RWPE2 (cell line): ENCODE data around the gene FOXRED1.
A peak's percentile ranks its signal among the peaks of the same experiment; 100 is the strongest.

ENCODE experiments used
- ATAC-seq: fragments of 200-7000 bp; cut with Tn5 transposase; 3 replicates; pipeline ENCODE4 v1.9.1; 2021; ENCODE audit warnings: low read depth
- DNase-seq: peaks from one replicate; pipeline ENCODE4 v3.0.0-alpha.2; 2020; ENCODE audit warnings: low spot score
- H3K27ac ChIP-seq: fragments of 450-650 bp; 2 replicates; pipeline ENCODE4 v1.5.1; 2017; ENCODE audit warnings: mild to moderate bottlenecking; ENCODE audit not compliant: poor library complexity, severe bottlenecking
- H3K27me3 ChIP-seq: fragments of 250-450 bp; sonication (Bioruptor Pico); 2 replicates; pipeline ENCODE4 v1.5.1; 2021; ENCODE audit warnings: mild to moderate bottlenecking, moderate library complexity; ENCODE audit not compliant: insufficient read depth, poor library complexity, severe bottlenecking
- H3K36me3 ChIP-seq: fragments of 250-450 bp; sonication (Bioruptor Pico); 2 replicates; pipeline ENCODE4 v1.5.1; 2020; ENCODE audit warnings: low read depth, mild to moderate bottlenecking, moderate library complexity
- H3K4me1 ChIP-seq: fragments of 250-450 bp; sonication (Bioruptor Pico); 2 replicates; pipeline ENCODE4 v1.5.1; 2021; ENCODE audit warnings: mild to moderate bottlenecking, moderate library complexity; ENCODE audit not compliant: insufficient read depth, poor library complexity, severe bottlenecking
- H3K4me3 ChIP-seq: fragments of 250-450 bp; sonication (Bioruptor Pico); 2 replicates; pipeline ENCODE4 v1.5.1; 2021; ENCODE audit warnings: mild to moderate bottlenecking, moderate library complexity; ENCODE audit not compliant: severe bottlenecking
- H3K9me3 ChIP-seq: fragments of 250-450 bp; sonication (Bioruptor Pico); 2 replicates; pipeline ENCODE4 v1.5.1; 2021; ENCODE audit warnings: mild to moderate bottlenecking, moderate library complexity; ENCODE audit not compliant: severe bottlenecking
- TF ChIP-seq, protein P1 (sequence below): fragments of 450-650 bp; IDR thresholded peaks from one replicate; pipeline ENCODE4 v1.5.1; 2017; ENCODE audit warnings: mild to moderate bottlenecking, moderate library complexity; ENCODE audit not compliant: poor library complexity, severe bottlenecking

The FOXRED1 gene

DNA sequence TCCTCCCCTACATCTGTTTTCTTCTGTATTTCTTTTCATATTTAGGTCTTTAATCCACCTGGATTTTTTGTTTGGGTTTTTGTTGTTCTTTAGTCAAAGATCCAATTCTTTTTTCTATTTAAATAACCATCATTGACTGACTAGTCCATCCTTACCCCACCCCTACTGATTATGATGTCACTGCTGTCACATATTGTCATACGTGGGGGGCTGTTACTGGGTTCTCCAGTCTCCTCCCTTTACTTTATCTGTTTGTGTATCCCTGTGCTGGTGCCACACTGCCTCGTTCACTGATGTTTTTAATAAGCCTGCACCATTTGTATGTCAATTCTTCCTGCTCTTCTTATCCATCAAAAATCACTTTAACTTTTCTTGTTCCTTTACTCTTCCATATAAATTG lies 28.1 kb downstream of the FOXRED1 start:
- Histone ChIP-seq H3K36me3 (peaks cover 25% of the 10 kb centered on the region), H3K27ac (no peak overlapping the region), H3K27me3 (no peaks in the 10 kb centered on the region), H3K9me3 (no peaks in the 10 kb centered on the region), H3K4me3 (no peak overlapping the region), H3K4me1 (no peaks in the 10 kb centered on the region)
- DNase-seq = no peak
- TF ChIP-seq, protein P1, sequence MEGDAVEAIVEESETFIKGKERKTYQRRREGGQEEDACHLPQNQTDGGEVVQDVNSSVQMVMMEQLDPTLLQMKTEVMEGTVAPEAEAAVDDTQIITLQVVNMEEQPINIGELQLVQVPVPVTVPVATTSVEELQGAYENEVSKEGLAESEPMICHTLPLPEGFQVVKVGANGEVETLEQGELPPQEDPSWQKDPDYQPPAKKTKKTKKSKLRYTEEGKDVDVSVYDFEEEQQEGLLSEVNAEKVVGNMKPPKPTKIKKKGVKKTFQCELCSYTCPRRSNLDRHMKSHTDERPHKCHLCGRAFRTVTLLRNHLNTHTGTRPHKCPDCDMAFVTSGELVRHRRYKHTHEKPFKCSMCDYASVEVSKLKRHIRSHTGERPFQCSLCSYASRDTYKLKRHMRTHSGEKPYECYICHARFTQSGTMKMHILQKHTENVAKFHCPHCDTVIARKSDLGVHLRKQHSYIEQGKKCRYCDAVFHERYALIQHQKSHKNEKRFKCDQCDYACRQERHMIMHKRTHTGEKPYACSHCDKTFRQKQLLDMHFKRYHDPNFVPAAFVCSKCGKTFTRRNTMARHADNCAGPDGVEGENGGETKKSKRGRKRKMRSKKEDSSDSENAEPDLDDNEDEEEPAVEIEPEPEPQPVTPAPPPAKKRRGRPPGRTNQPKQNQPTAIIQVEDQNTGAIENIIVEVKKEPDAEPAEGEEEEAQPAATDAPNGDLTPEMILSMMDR = no peak
- no peak for ATAC-seq

DNA sequence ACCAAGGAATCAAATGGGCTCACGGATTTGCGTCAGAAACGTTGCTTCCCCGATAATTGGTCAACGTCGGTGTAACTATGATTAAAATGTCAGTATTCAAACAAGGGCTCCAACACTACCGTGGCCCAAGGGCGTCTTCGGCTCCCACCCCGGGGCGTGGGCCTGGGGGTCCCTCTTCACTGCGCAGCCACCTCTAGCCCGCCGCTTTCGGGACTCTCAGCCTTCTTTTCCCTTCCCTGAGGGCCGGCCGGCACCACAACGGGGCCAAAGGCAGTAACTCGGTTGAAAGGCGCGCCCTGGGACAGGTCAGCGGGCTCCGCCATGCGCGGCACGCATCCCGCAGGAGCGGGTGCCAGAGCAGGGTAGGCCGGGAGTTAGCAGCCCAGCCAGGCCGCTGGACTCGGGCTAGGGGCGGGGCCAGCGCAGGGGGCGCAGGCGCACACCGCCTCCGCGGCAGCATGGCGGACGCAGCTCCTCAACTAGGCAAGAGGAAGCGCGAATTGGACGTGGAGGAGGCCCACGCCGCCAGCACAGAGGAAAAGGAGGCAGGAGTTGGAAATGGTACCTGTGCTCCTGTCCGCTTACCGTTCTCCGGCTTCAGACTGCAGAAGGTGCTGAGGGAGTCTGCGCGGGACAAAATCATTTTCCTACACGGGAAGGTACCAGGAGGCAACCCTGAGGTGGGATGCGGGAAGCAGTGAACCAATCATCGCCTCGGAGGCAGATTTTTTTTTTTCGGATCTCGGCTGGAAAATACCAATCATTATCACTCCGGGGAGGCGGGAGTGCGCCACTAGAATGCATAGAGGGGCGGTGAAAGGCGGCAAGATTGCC lies 34.9 kb downstream of the FOXRED1 start, which contains the start of gene DCPS:
Gene DCPS, plus strand, starts transcription at position 438 of the 834 bp plus-strand sequence. Its CDS starts 21 bp downstream, at position 459.
- Histone ChIP-seq H3K36me3 (peaks cover 12% of the 10 kb centered on the region), H3K4me1 (peaks cover 7% of the 10 kb centered on the region), H3K4me3 (peak within 1 kb of the TSS; percentile 48), H3K9me3 (no peaks in the 10 kb centered on the region), H3K27me3 (no peaks in the 10 kb centered on the region), H3K27ac (peak within 1 kb of the TSS; percentile 66)
- TF ChIP-seq, protein P1 = no peak
- DNase-seq = peak; percentile 86
- ATAC-seq = peak; percentile 97

DNA sequence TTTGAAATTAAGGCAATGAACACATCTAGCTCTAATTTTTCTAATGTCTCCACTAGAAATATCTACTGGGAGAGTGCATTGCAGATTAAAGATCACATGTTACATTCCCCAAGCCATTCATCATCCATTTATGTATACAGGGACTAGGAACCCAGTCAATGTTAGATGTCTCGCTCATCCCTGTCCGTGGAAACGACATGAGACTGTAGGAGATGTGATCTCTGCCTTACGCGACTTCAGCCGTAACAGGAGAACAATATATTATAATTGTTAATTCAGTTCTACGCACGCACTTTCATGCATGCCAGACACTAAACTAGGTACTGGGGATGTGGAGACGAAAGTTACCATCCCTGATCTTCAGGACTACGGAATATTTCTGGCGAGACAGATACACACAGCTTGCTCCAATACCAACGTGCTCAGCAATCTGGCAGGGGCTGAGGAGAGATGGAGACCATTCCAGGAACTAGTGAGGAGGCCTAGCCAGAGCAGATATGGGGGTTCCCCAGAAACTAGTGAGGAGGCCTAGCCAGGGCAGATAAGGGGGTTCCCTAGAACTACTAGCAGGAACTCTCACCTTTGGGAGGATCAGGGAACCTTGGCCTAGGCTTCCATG lies 35.6 kb downstream of the FOXRED1 start:
- H3K4me3 ChIP-seq = peak overlapping the region; percentile 48
- peaks cover 10% of the 10 kb centered on the region; the same call in 1 of the 2 replicates for H3K36me3 ChIP-seq
- TF ChIP-seq, protein P1 = no peak
- H3K27ac ChIP-seq = peak overlapping the region; percentile 66
- no peak for DNase-seq
- no peaks in the 10 kb centered on the region for H3K27me3 ChIP-seq
- H3K4me1 ChIP-seq = peaks cover 7% of the 10 kb centered on the region
- no peaks in the 10 kb centered on the region for H3K9me3 ChIP-seq
- ATAC-seq = peak; percentile 21; the same call in 2 of the 3 replicates

DNA sequence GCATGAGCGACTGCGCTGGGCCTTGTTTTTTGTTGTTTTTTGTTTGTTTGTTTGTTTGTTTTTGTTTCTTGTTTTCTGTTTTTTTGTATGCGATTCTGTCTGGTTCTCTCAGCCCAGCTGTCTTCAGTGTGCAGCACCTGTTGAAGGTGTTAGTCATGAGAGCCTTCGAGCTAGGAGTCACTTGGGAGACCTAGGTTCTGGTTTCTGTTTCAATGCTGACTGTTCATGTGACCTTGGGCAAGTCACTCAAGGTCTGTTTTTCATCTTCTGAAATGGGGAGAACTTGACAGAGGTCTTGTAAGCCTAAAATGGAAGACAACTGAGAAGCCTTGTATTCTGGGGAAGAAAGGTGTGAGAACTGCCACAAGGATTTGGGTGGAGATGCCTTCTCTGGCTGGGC lies 36.7 kb downstream of the FOXRED1 start:
- H3K9me3 ChIP-seq = no peaks in the 10 kb centered on the region
- peaks cover 7% of the 10 kb centered on the region for H3K4me1 ChIP-seq
- no peaks in the 10 kb centered on the region for H3K27me3 ChIP-seq
- ATAC-seq (no peak), DNase-seq (no peak)
- no peak overlapping the region for H3K4me3 ChIP-seq
- H3K27ac ChIP-seq = no peak overlapping the region
- H3K36me3 ChIP-seq = peaks cover 7% of the 10 kb centered on the region; the same call in 1 of the 2 replicates
- TF ChIP-seq, protein P1 = no peak

DNA sequence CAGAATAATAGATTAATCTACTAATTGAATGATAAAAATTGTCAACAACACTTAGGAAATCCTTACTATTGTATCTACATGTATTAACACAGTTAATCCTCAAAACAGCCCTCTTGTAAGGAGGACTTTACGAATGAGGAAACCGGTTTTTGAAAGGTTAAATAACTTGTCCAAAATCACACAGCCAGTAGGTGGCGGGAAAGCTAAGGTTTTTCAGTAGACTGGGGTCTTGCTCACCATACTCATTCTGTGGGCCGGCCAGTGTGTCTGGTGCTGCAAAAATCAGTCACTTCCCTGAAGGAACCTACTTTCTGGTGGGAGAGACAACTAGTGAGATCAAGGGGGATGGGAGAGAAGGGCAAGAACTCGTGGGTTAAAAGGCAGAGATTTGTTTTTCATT lies 38.8 kb downstream of the FOXRED1 start:
- Histone ChIP-seq H3K27me3 (no peaks in the 10 kb centered on the region), H3K27ac (no peak overlapping the region), H3K36me3 (peaks cover 6% of the 10 kb centered on the region), H3K4me1 (peaks cover 7% of the 10 kb centered on the region), H3K9me3 (no peaks in the 10 kb centered on the region), H3K4me3 (no peak overlapping the region)
- TF ChIP-seq, protein P1 = peak; percentile 58
- ATAC-seq = no peak
- DNase-seq = no peak
